UCSD-AML1 (cell line): ENCODE data around the gene RPL26.
"Not testable (repeated sequence)": the region's sequence is repeated elsewhere in the genome, so short reads cannot be mapped to it uniquely, and the experiment has no call there.

Experiments
- DNase-seq: peaks from one replicate; lab custom pipeline; 2025; ENCODE audit not compliant: unreplicated experiment; lab: John Stamatoyannopoulos, UW

Gene RPL26

DNA sequence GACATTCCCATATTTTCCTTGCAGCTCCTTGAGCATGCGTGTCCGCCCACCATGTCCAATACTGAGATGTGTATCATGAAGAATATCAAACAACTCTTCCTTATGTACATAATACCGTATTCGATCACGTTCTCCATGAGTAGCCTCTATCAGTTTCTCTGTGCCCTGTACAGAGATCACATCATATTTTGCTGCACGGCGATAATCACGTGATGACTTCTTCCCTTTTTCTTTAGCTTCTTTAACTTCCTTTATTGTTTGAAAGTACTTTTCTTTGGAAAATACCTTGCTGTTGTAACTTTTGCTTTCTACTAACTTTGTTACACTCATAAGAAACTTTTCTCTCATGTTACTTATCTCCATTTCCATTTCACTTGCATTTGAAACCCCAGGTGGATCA is 13.0 kb downstream of the RPL26 start:
- DNase-seq, result no peak

DNA sequence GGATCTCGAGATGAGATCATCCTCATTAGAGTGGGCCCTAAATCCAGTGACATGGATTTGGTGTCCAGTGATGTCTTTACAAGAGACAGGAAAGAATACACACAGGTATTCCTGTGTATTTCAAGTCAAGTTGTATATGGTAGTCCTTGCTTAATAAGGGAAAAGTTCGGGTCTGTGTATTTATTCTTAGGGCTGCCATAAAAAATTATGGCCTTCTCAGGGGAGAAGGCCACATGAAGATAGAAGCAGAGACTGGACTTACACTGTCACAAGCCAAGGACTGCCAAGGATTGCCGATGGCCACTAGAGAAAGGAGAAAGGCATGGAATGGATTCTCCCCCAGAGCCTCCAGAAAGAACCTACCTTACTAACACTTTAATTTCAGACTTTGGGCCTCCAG is 14.8 kb downstream of the RPL26 start:
- no peak for DNase-seq

DNA sequence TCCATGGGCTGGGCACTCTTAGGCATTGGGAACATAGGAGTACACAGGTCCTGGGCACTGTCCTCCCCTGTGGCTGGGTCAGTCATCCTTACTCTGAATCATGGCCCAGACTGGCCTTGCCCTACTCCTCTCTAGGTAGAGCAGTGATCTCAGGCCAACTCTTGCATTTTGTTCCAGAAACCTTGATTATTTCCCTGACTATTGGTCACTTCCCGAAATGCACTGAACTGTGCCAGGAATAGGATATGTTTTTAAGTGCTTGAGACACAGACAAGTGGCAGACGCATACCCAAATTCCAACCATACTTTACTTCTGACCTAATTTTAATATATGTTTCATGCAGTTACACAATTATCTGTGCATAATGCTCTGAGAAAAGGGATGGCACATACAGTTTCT is 16.8 kb downstream of the RPL26 start:
- no peak for DNase-seq

DNA sequence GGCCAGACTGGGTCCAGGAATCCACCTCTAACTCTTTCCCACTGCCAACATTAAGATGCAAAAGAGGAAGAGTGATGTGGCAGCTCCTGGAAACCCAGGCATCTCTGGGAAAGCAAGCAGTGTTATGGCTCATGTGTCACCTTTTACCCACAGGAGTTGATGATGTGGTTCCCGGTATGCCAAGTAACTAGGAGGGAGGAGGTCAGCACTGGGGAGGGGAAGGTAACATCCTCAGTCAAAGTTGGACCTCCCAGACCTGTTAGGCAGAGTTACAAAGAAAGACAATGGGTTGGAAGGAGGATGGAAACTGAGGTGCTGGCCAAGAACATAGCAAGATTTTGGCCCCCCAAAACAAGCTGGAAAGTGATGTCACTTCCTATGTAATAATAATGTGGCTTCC is 17.9 kb downstream of the RPL26 start:
- no peak for DNase-seq

DNA sequence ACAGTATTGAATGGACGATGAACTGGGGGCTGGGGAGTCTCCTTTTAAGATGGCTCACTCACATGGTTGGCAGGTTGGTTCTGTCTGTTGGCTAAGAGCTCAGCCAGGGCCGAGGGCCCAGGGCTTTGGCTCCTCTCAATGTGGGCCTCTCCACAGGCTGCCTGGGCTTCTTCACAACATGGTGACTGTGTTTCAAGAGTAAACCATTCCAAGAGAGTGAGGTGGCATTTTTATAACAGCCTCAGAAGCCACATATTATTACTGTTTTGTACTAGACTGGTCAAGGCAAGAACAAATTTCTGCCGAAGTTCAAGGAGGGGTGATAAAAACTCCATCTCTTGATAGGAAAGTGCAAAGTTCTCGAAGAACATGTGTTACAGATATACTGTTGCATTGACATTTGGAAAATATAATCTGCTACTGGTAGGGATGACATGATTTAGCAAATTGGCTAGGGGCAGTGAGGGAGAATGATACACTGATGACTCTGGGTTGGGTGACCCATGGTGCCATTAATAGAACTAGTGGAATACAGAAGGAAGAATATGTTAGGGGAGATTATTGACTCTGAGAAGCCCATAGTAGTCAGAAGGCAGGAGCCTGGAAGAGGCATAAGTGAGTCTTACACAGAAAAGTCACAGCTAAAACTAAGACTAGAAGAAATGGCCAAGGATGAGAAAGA is 20.2 kb downstream of the RPL26 start:
- DNase-seq, result no peak

DNA sequence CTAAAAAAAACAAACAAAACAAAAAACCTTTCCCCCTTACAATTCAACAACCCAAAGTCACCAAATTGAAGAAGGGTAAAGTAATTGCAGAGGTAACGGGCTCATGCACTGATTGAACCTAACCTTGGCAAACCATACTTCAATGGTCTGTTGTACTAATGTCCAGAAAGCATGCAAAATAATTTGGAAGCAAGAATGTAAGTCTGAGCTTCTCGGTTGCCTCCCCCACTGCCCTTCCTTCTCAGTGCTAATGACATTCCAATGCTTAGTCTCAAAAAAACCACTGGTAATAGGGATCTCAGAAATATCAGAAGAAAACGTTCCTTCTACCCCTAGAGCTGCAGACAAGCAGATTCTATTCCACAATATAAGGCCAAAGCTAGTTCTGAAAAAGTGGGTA is 22.2 kb downstream of the RPL26 start:
- DNase-seq, result no peak

DNA sequence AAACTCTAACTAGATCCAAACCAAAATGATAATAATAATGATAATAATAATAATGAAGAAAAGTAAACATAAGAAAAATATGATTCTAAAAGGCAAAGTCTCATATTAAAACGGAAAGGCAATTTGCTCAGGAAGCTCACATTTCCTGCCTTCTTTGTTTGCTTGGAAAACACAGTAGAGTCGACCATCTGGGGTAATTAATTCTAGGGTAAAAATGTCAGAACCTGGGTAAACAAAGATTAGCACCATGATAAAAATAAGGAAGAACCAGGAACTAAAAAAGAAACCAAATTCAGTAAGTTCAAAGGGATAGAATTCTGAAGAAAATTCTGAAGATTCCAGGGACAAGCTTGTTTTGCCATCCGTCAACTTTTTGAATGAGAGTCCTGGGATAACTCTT is 22.7 kb downstream of the RPL26 start:
- no peak for DNase-seq

DNA sequence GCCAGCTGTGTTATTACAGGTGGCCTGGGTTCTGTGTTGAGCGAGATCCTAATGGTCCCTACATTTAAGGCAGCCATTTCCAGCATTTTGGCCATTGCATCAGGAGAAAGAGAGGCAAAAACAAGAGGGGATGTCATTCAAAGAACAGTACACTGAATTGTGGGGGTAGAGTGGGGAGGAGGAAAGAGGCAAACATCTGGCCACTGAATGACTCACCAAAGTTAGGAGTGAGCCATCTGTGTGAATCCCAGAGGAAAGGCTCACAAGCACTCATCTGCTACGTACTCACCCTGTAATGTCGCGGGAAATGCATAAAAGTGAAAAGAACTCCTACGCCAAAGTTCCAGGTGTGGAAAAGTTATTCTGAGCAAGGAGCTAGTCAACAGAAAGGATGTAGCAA is 23.2 kb downstream of the RPL26 start:
- no peak for DNase-seq

DNA sequence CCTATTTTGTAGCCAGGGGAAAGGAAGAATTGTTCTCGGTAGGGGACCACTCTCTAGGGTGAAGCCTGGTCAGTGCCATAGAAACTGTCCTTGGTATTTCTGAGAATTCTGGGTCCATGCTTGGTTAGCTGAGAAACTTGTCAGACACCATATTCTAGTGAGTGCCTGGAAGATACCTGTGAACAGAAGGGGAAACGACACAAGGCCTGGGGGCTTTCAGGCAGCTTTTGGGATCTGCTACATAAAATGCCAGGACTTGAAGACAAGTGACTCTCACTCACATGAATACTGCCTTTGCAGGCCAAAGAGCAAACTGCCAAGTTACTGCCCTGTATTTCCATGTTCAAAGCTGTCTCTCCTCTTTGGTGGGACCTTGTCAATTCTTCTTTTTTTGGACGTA is 25.1 kb downstream of the RPL26 start:
- no peak for DNase-seq

DNA sequence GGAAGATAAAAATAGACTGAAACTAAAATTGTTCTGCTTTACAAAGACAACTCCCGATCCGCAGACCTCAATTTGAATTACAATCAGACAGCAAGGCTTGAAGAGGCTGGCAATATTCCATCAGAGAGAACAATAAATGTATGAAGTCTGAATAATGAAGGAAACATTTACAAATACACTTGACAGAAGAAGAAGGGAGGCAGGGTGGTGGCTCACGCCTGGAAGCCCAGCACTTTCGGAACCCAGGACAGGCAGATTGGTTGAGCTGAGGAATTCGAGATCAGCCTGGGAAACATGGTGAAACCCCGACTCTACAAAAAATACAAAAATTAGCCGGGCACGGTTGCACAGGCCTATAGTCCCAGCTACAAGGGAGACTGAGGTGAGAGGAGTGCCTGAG is 28.8 kb downstream of the RPL26 start:
- DNase-seq, result no peak

DNA sequence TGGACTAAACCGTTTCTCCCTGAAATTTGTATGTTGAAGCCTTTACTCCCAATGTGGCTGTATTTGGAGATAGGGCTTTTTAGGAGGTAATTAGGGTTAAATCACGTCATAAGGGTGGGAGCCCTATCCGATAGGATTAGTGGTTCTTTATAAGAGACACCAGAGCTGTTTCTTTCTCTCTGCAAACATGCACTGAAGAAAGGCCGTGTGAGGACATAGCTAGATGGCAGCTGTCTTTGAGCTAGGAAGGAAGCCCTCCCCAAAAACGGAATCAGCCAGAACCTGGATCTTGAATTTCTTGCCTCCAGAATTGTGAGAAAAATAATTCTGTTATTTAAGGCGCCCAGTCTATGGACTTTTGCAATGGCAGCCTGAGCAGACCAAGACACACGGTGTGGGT is 29.3 kb downstream of the RPL26 start:
- DNase-seq, result no peak

DNA sequence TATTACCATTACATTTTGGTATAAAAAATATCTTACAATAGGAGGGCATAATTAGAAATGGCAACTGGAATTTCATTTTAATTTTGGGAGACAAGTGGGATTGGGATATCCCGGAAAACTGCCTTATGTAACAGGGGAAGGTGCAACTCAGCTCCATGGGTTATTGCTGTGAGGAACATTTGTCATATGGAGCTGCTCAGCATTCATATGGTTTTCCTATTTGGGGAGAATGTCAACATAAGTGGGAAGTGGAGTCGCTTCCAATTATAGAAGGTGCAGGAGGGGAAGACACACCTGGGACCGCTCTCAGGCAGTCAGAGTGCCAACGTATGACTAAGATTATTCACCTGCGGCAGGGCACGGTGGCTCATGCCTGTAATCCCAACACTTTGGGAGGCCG is 32.7 kb downstream of the RPL26 start:
- DNase-seq, result no peak

DNA sequence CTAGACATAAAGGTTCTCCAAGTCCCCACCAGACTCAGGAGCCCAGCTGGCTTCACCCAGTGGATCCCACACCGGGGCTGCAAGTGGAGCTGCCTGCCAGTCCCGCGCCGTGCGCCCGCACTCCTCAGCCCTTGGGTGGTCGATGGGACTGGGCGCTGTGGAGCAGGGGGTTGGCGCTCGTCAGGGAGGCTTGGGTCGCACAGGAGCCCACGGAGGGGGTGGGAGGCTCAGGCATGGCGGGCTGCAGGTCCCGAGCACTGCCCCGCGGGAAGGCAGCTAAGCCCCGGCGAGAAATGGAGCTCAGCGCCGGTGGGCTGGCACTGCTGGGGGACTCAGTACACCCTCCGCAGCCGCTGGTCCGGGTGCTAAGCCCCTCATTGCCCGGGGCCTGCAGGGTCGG is 36.0 kb downstream of the RPL26 start:
- DNase-seq, result not testable (repeated sequence)

DNA sequence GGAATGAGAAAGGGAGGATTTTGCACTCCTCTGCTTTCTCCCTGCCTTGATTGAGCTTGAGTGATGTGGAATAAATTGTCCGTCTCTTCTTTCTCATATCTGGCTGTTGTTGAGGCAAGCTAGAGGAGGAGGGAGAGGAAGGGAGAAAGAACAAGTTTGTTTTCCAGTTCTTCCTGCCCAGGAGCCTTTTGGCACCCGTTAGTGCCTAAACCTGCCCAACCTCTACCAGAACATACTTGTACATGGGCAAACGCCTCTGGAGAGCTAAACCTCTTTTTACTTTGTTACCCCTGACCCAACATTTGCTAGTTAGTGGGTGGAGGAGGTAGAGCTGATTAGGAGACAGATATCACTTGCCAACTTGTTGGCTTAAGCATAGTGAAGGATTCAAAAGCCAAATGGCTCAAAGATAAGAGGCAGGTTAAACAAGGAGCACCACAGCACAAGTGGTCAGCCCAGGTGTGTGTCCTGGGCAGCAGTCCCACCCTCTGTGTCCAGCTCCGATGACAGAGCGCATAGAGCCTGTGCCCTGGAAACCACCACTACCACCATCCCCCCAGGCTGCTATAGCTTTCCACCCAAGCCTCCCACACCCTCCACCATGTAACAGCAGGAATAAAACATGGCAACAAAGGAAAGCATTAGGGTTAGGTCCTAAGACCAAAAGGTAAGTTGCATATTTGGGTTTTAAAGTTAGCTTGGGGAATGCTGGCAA is 36.9 kb downstream of the RPL26 start:
- no peak for DNase-seq

DNA sequence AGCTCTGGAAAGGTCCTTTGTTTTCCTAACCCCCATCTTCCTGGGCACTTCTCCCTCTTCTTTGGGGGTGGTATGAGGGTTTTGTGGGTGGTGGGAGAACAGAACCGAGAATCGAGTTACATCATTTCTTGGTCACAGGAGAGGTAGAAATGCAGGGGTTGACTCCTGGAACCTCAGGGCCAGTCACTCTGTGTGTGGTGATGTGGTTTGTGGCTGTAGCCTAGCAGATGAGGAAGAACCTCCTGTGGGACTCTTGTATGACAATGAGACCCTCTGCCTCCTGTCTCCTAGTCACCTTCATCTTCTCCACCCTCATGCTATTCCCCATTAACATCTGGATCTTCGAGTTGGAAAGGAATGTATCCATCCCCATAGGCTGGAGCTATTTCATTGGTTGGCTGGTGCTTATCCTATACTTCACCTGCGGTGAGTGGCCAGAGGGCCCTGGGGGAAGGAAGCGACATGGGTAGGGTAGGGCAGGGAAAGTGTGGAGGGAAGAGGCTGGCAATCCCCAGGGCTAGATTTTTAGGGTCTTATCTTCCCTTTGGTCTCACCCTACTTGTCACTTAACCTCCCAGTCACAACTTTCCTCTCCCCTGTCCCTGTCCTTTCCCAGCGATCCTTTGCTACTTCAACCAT is 37.8 kb downstream of the RPL26 start:
- DNase-seq, result no peak

DNA sequence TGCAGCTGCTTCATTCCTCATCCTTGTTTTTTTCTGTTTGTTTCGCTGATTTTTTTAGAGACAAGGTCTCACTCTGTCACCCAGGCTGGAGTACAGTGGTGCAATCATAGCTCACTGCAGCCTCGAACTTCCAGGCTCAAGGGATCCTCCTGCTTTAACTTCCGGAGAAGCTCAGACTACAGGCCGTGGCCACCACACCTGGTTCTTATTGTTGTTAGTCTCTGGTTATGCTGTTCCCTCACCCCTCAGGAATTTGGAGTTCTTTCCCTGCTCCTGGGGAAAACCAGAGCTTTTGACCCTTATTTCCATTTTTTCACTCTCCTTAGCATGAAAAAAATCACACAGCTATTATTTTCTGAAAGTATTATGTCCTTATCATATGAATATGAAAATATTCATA is 41.5 kb downstream of the RPL26 start:
- DNase-seq, result no peak

DNA sequence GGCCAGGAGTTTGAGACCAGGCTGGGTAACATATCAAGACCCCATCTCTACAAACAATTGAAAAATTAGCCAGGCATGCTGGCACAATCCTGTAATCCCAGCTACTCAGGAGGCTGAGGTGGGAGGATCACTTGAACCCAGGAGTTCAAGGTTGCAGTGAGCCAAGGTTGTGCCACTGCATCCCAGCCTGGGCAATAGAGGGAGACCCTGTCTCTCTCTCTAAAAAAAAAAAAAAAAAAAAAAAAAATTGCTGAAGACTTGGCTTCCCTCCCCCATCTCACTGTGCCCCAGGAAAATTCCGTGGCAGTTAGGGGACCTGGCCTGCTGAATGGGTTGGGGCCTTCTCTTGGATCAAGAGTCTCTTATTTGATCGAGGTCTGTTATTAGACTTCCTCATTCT is 43.5 kb downstream of the RPL26 start, which contains the start of gene ODF4:
ODF4 (plus strand) TSS at position 301 of the 400 bp plus-strand sequence. CDS start 212 bp downstream, outside the sequence.
- no peak for DNase-seq

DNA sequence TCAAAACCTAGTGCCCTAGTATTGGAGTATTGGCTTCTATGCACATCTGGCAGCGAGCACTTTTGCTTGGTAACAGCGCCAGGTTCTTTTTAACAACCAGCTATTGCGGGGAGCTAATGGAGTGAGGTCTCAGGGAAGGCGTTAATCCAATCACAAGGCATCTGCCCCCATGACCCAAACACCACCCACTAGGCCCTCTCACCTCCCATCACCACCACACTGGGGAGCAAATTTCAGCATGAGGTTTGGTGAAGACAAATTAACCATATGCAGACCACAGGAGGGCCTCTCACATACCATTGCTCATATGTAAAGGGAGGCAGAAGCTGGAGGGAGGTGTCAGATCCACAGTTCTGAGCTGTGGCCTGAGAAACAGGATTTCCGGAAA is 44.2 kb downstream of the RPL26 start:
- no peak for DNase-seq

DNA sequence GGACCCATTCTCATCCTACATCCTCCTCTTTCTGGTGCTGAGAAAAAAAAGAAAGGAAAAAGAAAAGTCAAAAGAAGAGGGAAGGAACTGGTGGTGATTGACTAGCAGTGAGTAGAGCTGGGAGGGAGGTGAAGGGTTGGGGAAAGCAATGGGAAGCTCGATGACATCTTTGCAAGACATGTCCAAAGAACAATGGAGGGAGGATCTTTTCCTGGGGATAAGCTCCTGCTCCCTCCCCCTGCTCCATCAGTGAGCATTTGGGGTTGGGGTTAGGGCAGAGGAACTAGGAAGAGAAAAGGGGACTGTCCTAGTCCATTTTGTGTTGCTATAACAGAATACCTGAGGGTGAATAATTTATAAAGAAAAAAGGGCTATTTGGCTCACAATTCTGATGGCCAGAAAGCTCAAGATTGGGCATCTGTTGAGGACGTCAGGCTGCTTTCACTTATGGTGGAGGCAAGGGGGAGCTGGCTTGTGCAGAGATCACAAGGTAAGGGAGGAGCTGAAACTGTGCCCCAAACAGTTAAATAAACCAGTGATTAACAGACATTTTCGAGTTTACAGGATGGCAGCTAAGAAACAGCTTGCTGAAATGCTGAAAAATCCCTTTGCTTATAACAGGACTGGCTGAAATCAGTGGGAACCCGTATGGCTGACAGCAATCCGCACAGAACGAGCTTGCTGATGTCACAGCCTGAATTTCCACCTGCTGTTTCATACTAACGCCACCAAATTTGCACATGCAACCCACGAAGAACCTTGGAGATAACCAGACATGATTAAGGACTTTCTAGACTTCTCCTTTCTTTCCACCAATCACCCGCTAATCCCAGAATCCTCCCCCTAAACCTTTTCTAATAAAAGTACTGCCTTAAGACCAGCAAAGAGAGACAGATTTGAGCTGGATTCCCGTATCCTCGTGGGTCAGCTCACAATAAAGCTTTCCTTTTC is 44.9 kb downstream of the RPL26 start:
- DNase-seq, result no peak

DNA sequence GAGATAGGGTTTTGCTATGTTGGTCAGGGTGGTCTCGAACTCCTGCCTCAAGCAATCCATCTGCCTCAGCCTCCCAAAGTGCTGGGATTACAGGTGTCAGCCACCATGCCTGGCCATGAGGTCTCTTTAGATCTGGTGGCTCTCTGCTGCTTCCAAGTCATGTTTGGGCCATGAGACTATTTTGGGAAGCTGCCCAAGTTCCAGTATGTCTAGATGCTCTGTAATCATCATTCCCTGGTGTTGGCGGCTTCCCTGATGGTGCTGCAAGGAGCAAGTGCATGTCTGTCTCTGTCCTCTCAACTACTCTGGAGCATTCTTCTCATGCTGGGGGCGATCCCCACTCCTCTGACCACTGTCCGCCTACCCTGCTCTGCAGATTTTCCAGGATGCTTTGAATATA is 49.7 kb downstream of the RPL26 start:
- no peak for DNase-seq

DNA sequence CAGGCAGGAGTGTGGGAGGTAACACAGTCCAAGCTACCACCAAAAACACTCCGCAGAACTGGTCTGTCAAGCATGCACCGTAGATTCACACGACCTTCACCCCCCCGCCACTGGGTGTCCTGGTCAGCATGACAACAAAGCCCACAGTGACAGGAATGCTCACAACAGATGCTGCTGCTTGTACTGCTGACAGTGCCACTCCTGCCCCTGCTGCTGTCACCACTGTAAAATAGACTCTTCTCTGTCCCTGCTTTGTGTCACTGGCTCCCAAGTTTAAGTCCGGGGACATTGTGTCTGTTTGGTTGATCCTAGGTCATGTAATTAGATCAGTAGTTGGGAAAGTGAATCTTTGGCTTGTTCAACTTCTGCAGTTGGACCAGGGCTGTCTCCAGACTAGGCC is 50.3 kb downstream of the RPL26 start:
- DNase-seq, result no peak
